ENCODE results near the gene KRTAP10-1.
"Not testable (repeated sequence)": the region's sequence is repeated elsewhere in the genome, so short reads cannot be mapped to it uniquely, and the experiment has no call there.

The KRTAP10-1 gene

DNA sequence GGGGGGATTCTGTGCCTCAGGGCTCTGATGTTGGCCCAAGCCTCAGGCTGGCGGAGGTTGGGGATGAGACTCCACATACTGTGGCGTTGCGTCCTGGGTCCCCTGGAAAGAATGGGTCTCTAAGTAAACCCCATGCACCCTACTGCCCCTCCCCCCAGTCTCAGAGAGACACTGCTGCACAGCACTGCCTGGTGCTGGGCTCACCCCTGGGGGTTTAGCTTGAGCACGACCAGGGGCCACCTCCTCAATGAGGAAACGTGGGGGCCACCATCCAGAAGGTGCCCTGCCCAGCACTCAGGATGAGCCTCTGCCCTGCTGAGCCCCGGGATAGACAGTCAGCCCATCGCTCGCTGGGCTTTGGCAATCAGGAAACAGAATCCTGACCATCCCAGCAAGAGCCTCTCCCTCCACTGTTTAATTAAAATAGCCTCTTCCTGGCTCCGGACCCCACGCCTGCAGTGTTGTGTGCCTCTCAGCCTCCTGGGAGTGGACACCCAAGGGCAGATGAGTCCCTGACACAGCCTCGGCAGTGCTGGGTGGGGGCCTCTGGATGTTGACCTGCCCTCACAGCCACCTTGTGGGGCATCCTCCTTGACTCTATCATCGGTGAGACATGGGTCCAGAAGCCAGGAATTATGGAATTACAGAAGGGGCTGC lies 30.0 kb upstream of the KRTAP10-1 start:
- DNase-seq, result no peak

DNA sequence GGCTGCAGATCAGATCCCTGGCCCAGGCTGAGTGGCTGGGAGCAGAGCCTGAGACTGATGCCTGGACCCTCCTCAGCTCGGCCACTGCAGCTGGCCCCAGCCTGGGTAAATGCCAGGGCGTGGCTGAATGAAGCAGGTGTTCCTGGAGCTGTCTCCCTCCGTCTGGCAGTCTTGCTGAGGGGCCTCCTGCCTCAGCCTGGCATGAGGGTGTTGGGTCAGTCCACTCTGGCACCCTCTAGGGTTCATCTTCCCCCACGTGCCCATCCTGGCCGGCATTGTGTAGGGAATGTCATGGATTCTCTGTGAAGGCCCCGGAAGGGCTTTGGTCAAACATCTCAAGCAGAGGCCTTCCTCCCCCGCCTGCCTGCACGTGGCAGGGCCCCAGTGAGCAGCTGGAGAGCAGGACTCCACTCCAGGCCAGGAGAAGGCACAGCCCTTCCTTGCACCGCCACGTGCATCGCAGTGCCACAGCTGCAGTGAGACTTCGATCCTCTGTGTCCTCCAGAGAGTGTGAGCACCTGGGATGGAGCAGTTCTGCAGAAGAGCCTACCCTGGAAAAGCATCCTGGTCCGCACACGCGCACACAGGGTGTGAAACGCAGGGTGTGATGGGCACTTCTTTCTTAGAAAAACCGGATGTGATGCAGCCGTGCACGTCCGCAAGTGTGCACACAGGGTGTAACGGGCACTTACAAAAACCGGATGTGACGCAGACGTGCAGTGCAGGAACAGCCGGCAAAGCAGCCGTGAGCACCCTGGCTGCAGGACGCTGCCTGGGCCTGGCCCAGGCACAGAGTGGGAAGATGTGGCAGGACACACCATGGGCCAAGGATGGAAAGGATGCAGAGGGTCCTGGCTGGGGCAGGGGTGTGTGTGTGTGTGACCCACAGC lies 28.9 kb upstream of the KRTAP10-1 start:
- DNase-seq, result peak; percentile 3

DNA sequence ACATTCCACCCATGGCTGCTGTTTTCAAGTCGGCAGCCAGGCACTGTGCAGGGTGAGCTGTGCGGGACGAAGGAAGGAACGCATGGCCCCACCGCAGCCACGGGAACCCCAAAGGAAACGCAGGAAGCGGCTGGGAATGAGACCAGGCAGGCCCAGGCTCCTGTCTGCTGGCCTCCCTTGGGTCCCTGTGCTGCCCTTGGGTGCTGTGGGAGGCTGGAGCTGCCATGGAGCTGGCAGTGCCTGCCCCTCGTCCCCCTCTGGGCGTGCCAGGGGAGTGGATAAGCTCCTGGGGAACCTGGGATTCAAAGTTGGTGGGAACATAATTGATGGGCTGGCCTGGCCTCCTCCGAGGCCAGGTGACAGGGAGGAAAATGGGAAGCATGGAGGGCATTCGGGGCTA lies 28.3 kb upstream of the KRTAP10-1 start:
- DNase-seq, result no peak

DNA sequence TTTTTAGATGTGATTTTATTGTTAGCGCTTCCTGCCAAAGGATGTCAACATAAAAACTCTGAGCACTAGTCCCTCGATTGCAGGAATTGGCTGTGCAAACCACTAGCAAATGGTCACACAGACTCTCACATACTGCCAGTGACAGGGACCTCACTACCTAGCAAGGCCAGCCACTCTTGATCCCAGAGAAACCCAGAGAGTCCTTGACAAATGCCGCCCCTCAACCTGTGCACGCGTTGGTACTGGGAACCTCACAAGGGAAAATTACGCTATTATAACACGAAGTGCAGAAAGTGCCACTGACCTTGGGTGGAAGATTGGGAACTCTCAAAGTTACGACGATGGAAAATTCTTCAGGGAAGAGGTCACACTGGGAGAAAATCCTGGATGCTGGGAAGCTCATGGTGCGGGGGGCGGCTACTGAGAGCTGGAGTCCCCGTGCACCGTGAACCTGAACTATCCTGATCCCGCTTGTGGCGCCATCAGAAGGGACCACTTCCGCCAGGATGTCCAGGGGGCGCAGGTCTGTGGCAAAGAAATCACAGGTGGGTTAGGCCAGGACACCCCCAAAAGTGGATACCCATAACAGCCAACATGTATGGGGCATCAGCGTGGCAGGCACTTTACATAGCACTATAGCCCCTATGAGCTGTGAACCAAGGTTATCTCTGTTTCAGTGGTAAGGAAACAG lies 27.6 kb upstream of the KRTAP10-1 start:
- no peak for DNase-seq

- DNase-seq, result no peak
Measured at GRCh38 chr21:44566403-44566802, 26.4 kb upstream of the KRTAP10-1 start.

DNA sequence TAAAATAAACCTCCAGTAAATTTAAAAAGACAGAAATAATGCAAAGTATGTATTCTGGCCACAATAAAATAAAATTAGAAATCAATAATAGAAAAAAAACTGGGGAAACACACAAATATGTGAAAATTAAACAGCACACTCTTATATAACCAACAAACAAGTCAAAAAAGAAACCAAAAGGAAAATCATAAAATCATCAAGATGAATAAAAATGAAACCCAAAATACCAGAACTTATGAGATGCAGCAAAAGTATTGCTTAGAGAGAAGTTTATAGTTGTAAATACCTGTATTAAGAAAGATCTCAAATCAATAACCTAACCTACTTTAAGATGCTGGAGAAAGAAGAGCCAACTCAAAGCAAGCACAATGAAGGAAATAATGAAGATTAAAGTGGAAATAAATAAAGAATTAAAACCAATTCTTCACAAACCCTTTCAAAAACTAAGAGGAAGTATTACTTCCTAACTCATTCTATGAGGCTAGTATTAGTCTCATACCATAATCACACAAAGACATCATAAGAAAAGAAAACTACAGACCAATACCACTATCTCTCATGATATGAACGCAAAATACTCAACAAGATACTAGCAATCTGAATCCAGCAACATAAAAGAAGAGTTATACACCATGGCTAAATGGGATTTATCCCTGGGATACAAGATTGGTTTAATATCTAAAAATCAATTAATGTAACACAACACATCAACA lies 25.0 kb upstream of the KRTAP10-1 start:
- no peak for DNase-seq

- no peak for DNase-seq
Measured at GRCh38 chr21:44564099-44564498, 24.1 kb upstream of the KRTAP10-1 start.

DNA sequence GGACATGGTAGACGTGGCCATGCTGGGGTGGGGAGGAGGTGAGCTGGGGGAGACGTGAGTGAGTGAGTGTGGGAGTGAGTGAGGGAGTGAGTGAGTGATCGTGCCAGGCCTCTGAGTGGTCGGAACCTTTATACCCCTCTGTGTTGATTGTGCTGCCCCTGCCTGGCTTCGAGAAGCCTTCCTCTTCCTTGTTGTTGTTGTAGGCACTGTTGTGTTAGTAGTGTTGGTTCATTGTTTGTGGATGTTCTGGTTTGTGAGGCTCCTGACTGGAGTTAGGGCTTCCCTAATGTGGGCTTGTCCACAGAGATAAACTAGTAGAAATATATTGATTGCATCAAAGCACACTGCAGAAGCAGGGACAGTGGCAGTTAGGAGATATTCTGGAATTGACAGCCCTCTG lies 18.7 kb upstream of the KRTAP10-1 start, which contains the start of gene KRTAP10-3:
Gene KRTAP10-3 (minus strand): TSS at position 101 of the 400 bp plus-strand sequence. CDS start 80 bp downstream, at position 21.
- DNase-seq, result no peak

- DNase-seq, result not testable (repeated sequence)
Measured at GRCh38 chr21:44558329-44558675, 18.3 kb upstream of the KRTAP10-1 start.

- no peak for DNase-seq
Measured at GRCh38 chr21:44557491-44558328, 17.7 kb upstream of the KRTAP10-1 start.

- DNase-seq, result no peak
Measured at GRCh38 chr21:44556879-44557278, 16.9 kb upstream of the KRTAP10-1 start.

- no peak for DNase-seq
Measured at GRCh38 chr21:44555200-44555875, 15.3 kb upstream of the KRTAP10-1 start.

DNA sequence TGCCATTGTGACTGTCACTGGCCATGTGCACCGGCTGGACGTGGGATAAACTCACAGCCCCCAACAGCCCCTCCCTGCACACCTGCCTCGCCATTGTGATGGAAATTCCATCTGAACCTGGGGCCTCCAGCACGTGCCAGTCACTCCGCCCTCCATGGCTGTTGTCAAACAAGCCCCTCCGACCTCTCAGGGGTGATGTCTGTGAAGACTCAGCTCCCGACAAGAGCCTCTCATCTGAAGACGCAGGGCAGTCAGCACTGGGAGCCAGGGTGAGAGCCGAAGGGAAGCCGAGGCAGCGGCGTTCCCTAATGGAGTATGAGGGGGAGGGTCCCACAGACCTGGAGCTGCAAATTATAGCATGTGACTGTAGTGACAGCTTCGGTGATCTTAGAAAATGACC lies 12.7 kb upstream of the KRTAP10-1 start:
- no peak for DNase-seq

DNA sequence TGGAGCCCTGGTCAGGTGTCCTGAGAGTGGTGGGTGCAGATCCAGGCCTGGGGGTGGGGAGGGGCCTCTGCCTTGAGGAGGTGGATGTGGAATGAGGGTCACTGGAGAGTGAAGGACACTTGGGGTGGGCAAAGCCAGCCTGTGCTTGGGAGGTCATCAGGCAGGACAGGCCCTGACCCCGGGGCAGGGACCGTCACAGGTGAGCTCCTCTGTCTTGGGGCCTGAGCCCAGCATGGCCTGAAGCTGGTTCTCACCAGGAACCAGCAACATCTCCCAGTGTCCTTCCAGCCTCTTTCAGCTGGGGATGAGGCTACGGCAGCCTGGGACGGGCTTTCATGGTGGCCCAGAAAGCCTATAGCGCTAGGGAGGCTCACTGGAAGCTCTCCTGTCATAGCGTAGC lies 12.1 kb upstream of the KRTAP10-1 start:
- DNase-seq, result no peak

- no peak for DNase-seq
Measured at GRCh38 chr21:44551340-44551961, 11.5 kb upstream of the KRTAP10-1 start, which contains the start of gene KRTAP10-2. Gene KRTAP10-2, minus strand, starts transcription at chr21:44551505. Its CDS starts 47 bp downstream, at chr21:44551458.

DNA sequence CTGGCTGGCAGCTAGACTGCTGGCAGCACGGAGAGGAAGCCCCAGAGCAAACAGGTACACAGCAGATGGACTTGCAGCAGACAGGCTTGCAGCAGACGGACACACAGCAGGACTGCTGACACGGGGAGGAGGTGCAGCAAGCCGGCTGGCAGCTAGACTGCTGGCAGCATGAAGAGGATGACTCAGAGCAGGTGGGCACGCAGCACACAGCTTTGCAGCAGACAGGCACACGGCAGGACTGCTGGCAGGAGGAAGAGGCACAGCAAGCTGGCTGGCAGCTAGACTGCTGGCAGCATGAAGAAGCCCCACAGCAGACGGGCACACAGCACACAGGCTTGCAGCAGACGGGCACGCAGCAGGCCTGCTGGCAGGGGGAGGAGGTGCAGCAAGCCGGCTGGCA lies 10.8 kb upstream of the KRTAP10-1 start:
- DNase-seq, result no peak

GRCh38 chr21:44550285-44550684 lies 10.3 kb upstream of the KRTAP10-1 start:
- DNase-seq, result not testable (repeated sequence)

DNA sequence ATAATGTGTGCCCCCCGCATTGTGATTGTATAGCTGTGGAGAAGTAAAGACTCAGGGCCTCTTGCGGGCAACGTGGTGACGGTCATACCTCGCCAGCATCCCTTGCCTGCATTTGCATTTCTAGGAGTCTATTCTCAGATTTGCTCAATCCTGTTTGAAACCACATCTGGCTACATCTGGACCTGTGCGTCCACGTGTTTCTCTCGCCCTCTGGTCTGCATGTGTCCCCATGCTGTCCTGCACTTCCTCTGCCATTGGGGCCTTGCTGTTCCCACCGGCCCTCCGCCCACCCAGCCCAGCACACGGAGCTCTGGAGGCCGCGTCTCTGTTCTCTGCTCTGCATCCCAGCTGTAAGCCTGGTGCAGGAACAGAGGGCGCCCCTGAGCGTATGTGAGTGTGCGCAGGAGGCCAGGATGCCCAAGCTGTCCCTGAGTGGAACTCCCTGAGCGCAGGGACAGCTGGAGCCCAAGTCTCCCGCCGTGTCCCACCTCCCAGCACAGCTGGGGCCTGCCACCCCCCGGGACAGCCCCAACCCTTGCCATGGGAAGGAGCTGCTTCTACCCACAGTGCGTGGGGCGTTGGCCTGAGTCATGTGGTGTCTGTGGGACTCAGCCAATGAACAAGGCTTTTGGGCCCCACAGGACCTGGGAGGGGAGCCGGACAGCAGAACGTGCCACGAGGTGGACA lies 9.7 kb upstream of the KRTAP10-1 start:
- DNase-seq, result no peak

DNA sequence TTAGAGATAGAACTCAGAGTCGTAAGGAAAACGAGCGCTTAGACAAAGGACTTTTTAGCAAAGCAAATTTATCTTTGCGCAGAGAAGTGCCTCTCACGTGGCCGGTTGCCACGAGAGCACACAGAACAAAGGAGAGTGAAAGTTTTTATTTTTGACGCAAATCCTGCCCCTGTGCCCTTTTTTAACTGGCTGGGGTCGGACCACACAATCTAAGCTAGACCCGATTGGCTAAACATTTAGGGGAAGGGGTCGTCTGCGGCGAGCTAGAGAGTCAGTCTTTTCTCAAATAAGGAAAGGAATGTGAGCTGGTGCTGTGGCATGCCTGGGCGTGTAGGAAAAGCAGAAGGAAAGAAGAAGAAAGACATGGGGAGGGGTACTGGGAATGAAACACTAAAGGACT lies 8.9 kb upstream of the KRTAP10-1 start:
- DNase-seq, result no peak

GRCh38 chr21:44548381-44548780 lies 8.4 kb upstream of the KRTAP10-1 start:
- no peak for DNase-seq

All from NCI-H748 treated with DMSO at 0.1 percent for 48 hours (cell line).